Cardiac muscle cell (in vitro differentiated cells and primary cell): ENCODE data around the gene KCNC1. TPM values are rescaled to one million over a fixed set of nuclear protein-coding genes. Genes with fewer than 3 reads are reported as not detected.

Experiments used
- DNase-seq, 2 donors: peaks; one replicate each; pipeline versions ENCODE4 v3.0.0 to v3.0.0-alpha.2; 2010 to 2017; ENCODE audit warnings: low read depth in 1 of 2, low spot score in 1 of 2
- H3K27ac ChIP-seq: fragments of 200-600 bp; sonication (generic); 2 replicates; pipeline ENCODE4 v1.5.1; 2016
- H3K27me3 ChIP-seq: fragments of 200-600 bp; sonication (generic); 2 replicates; pipeline ENCODE4 v1.6.0; 2016; ENCODE audit warnings: control low read depth
- H3K36me3 ChIP-seq: fragments of 200-600 bp; sonication (generic); 2 replicates; pipeline ENCODE4 v1.5.1; 2016; ENCODE audit warnings: control low read depth
- H3K4me1 ChIP-seq: fragments of 200-600 bp; sonication (generic); 2 replicates; pipeline ENCODE4 v1.8.1; 2017; ENCODE audit warnings: low read depth, mild to moderate bottlenecking, mixed run types
- H3K4me3 ChIP-seq: fragments of 200-600 bp; sonication (generic); 2 replicates; pipeline ENCODE4 v1.5.1; 2016; ENCODE audit warnings: mild to moderate bottlenecking
- H3K9me3 ChIP-seq: fragments of 200-600 bp; sonication (generic); 2 replicates; pipeline ENCODE4 v1.5.1; 2017; ENCODE audit warnings: low read depth, mild to moderate bottlenecking, control low read depth
- CTCF ChIP-seq: IDR thresholded peaks from 2 replicates; pipeline ENCODE4 v1.5.1; 2012; ENCODE audit warnings: low read depth, mild to moderate bottlenecking, low read length
- polyA plus RNA-seq: library from polyadenylated mRNA; unstranded; fragments of >200 nt; fragmentation: Nextera tagmentation; extraction: Ambion mirVana; gene quantifications from 2 replicates; pipeline ENCODE4 v1.2.1, GENCODE V29; 2016
- total RNA-seq: library from RNA; depleted of rRNA; stranded (reverse); fragments of >200 nt; gene quantifications from 2 replicates; pipeline ENCODE4 v1.2.3, GENCODE V29; 2016

The KCNC1 gene
- total and polyA plus RNA-seq, 2 experiments from 2014 or later, result 0.46 TPM; not detected in 1

GRCh38 chr11:17790453-17790852 lies 55.9 kb downstream of the KCNC1 start:
- no peaks in the 10 kb centered on the region for H3K9me3 ChIP-seq

GRCh38 chr11:17791144-17791543 lies 56.6 kb downstream of the KCNC1 start:
- TF ChIP-seq CTCF, result no peak
- no peak overlapping the region for H3K27ac ChIP-seq
- DNase-seq, result no peak
- no peaks in the 10 kb centered on the region for H3K4me1 ChIP-seq
- no peaks in the 10 kb centered on the region for H3K27me3 ChIP-seq
- H3K4me3 ChIP-seq, result no peak overlapping the region
- H3K36me3 ChIP-seq, result no peaks in the 10 kb centered on the region
- H3K9me3 ChIP-seq, result no peaks in the 10 kb centered on the region

More at GRCh38 chr11:17790453-17790852, 55.9 kb downstream of the KCNC1 start:
- no peaks in the 10 kb centered on the region for H3K36me3 ChIP-seq
- no peak for TF ChIP-seq CTCF
- H3K27me3 ChIP-seq, result no peaks in the 10 kb centered on the region
- peak in 1 of 2 donors; percentile 20 for DNase-seq
- no peak overlapping the region for H3K4me3 ChIP-seq
- H3K4me1 ChIP-seq, result no peaks in the 10 kb centered on the region
- H3K27ac ChIP-seq, result no peak overlapping the region

GRCh38 chr11:17792161-17792560 lies 57.6 kb downstream of the KCNC1 start:
- DNase-seq, result no peak

GRCh38 chr11:17793642-17794170 lies 59.1 kb downstream of the KCNC1 start:
- no peak for DNase-seq
- Histone ChIP-seq H3K4me1 (peaks cover 5% of the 10 kb centered on the region), H3K27ac (no peak overlapping the region), H3K36me3 (no peaks in the 10 kb centered on the region), H3K27me3 (no peaks in the 10 kb centered on the region), H3K9me3 (no peaks in the 10 kb centered on the region), H3K4me3 (no peak overlapping the region)
- no peak for TF ChIP-seq CTCF

More at GRCh38 chr11:17792161-17792560, 57.6 kb downstream of the KCNC1 start:
- Histone ChIP-seq H3K4me1 (no peaks in the 10 kb centered on the region), H3K27ac (no peak overlapping the region), H3K27me3 (no peaks in the 10 kb centered on the region), H3K4me3 (no peak overlapping the region), H3K36me3 (no peaks in the 10 kb centered on the region), H3K9me3 (no peaks in the 10 kb centered on the region)
- no peak for TF ChIP-seq CTCF

- no peaks in the 10 kb centered on the region for H3K36me3 ChIP-seq
- no peak overlapping the region for H3K27ac ChIP-seq
- DNase-seq, result no peak
- H3K27me3 ChIP-seq, result no peaks in the 10 kb centered on the region
- H3K4me3 ChIP-seq, result no peak overlapping the region
- no peaks in the 10 kb centered on the region for H3K9me3 ChIP-seq
- H3K4me1 ChIP-seq, result peaks cover 5% of the 10 kb centered on the region
- no peak for TF ChIP-seq CTCF
Observed at GRCh38 chr11:17794981-17795380, 60.4 kb downstream of the KCNC1 start.

- DNase-seq, result no peak
- H3K36me3 ChIP-seq, result no peaks in the 10 kb centered on the region
- peaks cover 5% of the 10 kb centered on the region for H3K4me1 ChIP-seq
- H3K4me3 ChIP-seq, result no peak overlapping the region
- H3K27ac ChIP-seq, result no peak overlapping the region
- H3K27me3 ChIP-seq, result no peaks in the 10 kb centered on the region
- TF ChIP-seq CTCF, result no peak
- no peaks in the 10 kb centered on the region for H3K9me3 ChIP-seq
Observed at GRCh38 chr11:17796154-17796553, 61.6 kb downstream of the KCNC1 start.
